ENCODE results near the gene MCC. TPM values are rescaled to one million over a fixed set of nuclear protein-coding genes. Genes with fewer than 3 reads are reported as not detected.

Gene MCC
- total RNA-seq, 1 donor from 2014 or later: 46.1 TPM

DNA sequence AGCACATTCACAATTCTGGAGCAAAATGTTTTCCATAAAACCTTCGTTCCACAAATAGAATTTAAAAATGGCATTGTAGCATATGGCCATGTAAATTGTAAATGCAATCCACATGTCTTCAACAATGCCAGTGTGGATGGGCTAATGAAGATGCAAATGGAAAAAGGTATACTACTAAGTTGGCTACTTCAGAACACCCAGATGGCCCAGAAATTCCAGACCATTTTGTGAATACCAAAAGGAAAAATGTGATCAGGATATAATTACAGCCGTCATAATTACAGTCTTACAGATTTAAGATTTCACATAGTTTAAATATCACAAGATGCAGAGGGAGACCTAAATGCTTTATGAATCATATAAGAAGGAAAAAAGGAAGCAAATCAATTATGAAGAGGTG lies 170.6 kb downstream of the MCC start:
- no peaks in the 10 kb centered on the region for H3K36me3 Mint-ChIP-seq (ENCODE audit: unreplicated experiment)
- no peak for DNase-seq
- peaks cover 2% of the 10 kb centered on the region for H3K9me3 Mint-ChIP-seq (ENCODE audit: unreplicated experiment)
- TF ChIP-seq, protein P1, sequence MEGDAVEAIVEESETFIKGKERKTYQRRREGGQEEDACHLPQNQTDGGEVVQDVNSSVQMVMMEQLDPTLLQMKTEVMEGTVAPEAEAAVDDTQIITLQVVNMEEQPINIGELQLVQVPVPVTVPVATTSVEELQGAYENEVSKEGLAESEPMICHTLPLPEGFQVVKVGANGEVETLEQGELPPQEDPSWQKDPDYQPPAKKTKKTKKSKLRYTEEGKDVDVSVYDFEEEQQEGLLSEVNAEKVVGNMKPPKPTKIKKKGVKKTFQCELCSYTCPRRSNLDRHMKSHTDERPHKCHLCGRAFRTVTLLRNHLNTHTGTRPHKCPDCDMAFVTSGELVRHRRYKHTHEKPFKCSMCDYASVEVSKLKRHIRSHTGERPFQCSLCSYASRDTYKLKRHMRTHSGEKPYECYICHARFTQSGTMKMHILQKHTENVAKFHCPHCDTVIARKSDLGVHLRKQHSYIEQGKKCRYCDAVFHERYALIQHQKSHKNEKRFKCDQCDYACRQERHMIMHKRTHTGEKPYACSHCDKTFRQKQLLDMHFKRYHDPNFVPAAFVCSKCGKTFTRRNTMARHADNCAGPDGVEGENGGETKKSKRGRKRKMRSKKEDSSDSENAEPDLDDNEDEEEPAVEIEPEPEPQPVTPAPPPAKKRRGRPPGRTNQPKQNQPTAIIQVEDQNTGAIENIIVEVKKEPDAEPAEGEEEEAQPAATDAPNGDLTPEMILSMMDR (IDR thresholded peaks at IDR 0.05; ENCODE audit: partially characterized antibody, unreplicated experiment): no peak
- H3K4me3 Mint-ChIP-seq (ENCODE audit: unreplicated experiment): no peak overlapping the region
- H3K27me3 Mint-ChIP-seq (ENCODE audit: unreplicated experiment): no peaks in the 10 kb centered on the region
- no peak overlapping the region for H3K27ac Mint-ChIP-seq (ENCODE audit: unreplicated experiment)
- H3K4me1 Mint-ChIP-seq (ENCODE audit: low read depth, unreplicated experiment): peaks cover 10% of the 10 kb centered on the region

DNA sequence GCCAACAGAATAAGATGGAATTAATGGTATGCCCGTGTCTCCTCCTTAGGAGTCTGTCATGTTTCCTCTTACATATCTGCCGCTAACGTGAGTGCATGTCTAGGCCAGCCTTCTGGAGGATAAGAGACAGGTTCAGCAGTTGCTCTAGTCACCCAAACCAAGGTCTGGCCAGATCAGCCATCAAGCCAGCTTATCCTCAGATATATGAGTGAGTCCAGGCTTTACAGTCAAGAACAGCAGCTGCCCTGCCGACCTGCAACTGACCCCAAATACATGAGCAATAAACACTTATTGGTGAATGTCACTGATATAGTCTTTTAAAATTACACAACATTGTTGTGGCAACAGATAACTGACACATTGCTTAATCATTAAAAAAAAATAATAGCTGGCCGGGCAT lies 177.0 kb downstream of the MCC start:
- Mint-ChIP-seq H3K4me1 (ENCODE audit: low read depth, unreplicated experiment) (no peaks in the 10 kb centered on the region), H3K36me3 (ENCODE audit: unreplicated experiment) (no peaks in the 10 kb centered on the region), H3K4me3 (ENCODE audit: unreplicated experiment) (no peak overlapping the region), H3K27me3 (ENCODE audit: unreplicated experiment) (no peaks in the 10 kb centered on the region), H3K9me3 (ENCODE audit: unreplicated experiment) (no peaks in the 10 kb centered on the region), H3K27ac (ENCODE audit: unreplicated experiment) (no peak overlapping the region)
- no peak for DNase-seq
- TF ChIP-seq, protein P1 (IDR thresholded peaks at IDR 0.05; ENCODE audit: partially characterized antibody, unreplicated experiment): no peak

DNA sequence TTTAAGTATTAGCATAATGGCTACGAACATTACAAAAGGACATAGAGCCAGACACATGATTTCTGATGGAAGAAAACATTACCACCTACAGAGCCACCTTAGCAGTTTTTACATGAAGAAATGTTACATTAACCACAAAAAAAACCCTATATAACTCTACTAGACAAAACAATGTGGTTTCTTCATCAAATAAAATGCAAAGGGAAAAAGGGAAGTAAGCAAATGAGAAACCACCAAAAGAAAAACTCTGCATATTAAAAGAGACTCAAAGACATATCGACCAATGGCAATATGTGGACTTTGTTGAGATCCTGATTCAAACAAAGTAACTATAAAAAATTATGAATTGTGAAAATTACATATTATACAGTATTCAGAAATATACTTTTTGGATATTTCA lies 186.1 kb downstream of the MCC start:
- no peaks in the 10 kb centered on the region for H3K4me1 Mint-ChIP-seq (ENCODE audit: low read depth, unreplicated experiment)
- DNase-seq: no peak
- H3K27me3 Mint-ChIP-seq (ENCODE audit: unreplicated experiment): peaks cover 4% of the 10 kb centered on the region
- no peak overlapping the region for H3K27ac Mint-ChIP-seq (ENCODE audit: unreplicated experiment)
- H3K9me3 Mint-ChIP-seq (ENCODE audit: unreplicated experiment): peaks cover 5% of the 10 kb centered on the region
- H3K36me3 Mint-ChIP-seq (ENCODE audit: unreplicated experiment): peaks cover 6% of the 10 kb centered on the region
- TF ChIP-seq, protein P1 (IDR thresholded peaks at IDR 0.05; ENCODE audit: partially characterized antibody, unreplicated experiment): no peak
- no peak overlapping the region for H3K4me3 Mint-ChIP-seq (ENCODE audit: unreplicated experiment)

DNA sequence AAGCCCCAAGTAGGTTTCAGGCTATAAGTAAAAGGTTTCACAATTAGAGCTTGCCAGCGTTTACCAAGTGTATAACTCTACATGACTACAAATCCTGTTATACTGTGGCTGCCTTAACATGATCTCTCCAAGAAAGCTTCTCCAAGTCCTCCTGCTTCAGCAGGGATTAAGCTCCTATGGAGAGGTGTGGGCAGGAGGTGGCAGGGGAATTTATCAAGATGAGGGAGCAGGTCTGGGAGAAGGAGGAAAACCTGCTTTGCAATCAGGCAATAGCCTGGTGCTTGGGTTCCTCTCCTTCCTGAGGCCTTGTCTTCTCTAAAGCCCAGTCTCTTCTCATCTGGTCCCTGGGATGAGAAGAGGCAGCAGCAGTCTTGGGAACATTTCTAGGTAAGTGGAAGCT lies 188.7 kb downstream of the MCC start:
- Mint-ChIP-seq H3K27ac (ENCODE audit: unreplicated experiment) (no peak overlapping the region), H3K36me3 (ENCODE audit: unreplicated experiment) (peaks cover 6% of the 10 kb centered on the region), H3K9me3 (ENCODE audit: unreplicated experiment) (peaks cover 5% of the 10 kb centered on the region), H3K4me1 (ENCODE audit: low read depth, unreplicated experiment) (peaks cover 8% of the 10 kb centered on the region), H3K27me3 (ENCODE audit: unreplicated experiment) (peaks cover 7% of the 10 kb centered on the region), H3K4me3 (ENCODE audit: unreplicated experiment) (no peak overlapping the region)
- no peak for DNase-seq
- TF ChIP-seq, protein P1 (IDR thresholded peaks at IDR 0.05; ENCODE audit: partially characterized antibody, unreplicated experiment): no peak

DNA sequence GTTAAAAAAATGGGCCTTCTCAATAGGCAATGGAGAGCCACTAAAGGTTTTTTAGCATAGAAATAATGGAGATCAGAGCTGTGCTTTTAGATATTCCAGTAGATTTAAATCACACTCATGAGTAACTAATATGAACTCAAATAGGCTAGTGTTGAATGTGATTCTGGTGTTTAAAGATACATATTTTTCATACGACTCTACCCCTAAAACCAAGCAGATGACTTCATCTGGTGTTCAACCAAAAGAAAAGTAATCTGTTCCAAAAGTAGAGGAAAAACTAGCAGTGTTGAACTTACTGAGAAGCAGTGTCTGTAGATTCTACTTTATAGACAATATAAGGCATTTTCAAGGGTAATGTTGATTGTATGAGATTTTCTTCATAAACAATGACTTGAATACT lies 191.6 kb downstream of the MCC start:
- Mint-ChIP-seq H3K9me3 (ENCODE audit: unreplicated experiment) (peaks cover 9% of the 10 kb centered on the region), H3K27ac (ENCODE audit: unreplicated experiment) (no peak overlapping the region), H3K27me3 (ENCODE audit: unreplicated experiment) (peaks cover 7% of the 10 kb centered on the region), H3K36me3 (ENCODE audit: unreplicated experiment) (peaks cover 6% of the 10 kb centered on the region), H3K4me3 (ENCODE audit: unreplicated experiment) (no peak overlapping the region), H3K4me1 (ENCODE audit: low read depth, unreplicated experiment) (peaks cover 12% of the 10 kb centered on the region)
- TF ChIP-seq, protein P1 (IDR thresholded peaks at IDR 0.05; ENCODE audit: partially characterized antibody, unreplicated experiment): no peak
- DNase-seq: no peak
